ENCODE measurements around the gene TSSK2. TPM values are rescaled to one million over a fixed set of nuclear protein-coding genes. Genes with fewer than 3 reads are reported as not detected.

TSSK2 gene
- total and polyA plus RNA-seq, 2 experiments from 2014 or later = not detected

DNA sequence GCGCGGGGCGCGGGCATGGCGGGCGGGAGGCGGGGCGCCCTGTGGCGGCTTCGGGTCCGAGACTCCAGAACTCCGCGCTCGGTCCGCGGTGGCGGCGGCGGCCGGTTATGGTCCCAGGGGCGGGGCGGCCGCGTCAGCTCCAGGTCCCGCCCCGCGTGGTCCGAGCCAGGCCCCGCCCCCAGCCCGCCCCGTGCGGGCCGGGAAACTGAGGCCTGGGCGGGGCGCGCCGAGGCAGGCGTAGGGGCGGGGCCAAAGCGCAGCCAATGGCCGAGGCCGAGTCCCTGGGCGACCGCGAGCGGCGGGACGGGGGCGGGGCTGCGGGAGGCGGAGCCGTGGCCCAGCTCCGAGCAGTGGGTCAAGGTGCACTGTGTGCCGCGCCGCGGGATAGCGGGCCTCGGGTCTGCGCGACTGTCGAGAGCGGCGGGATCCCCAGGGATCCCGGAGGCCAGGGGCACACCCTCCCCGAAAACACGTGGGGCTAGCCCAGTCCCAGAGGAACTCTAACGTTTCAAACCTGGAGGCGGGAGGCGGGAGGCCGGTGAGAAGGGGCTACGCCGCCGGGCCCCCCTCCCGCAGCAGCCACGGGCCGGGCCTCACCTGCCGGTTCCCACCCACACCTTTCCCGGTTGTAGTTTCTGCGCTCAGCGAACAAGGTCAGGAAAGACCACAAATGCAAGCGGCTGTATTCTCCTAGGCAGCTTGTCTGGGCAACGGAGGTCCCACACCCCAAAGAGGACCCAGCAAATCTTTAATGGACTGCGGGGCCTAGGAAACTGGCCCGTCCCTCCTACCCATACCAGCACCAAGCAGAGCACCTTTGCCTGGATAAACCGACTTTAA lies 47.8 kb downstream of the TSSK2 start, which contains the start of gene SLC25A1:
Gene SLC25A1, minus strand, starts transcription at position 80 of the 840 bp plus-strand sequence. Its CDS starts 63 bp downstream, at position 17.
- no peaks in the 10 kb centered on the region for H3K36me3 ChIP-seq (ENCODE audit: insufficient read depth)
- H3K27ac ChIP-seq (ENCODE audit: low read depth) = peak within 1 kb of the TSS; percentile 74; the same call in 1 of the 2 replicates
- H3K79me2 ChIP-seq (replicated peaks; ENCODE audit: insufficient read depth) = peaks cover 12% of the 10 kb centered on the region; the same call in 1 of the 2 replicates
- Mint-ChIP-seq H3K27me3 (ENCODE audit: insufficient read depth, low read depth, poor library complexity) (peaks cover 25% of the 10 kb centered on the region), H3K4me1 (peaks cover 21% of the 10 kb centered on the region), H3K4me3 (peak within 1 kb of the TSS; percentile 83), H3K27ac (peak within 1 kb of the TSS; percentile 88), H3K9me3 (no peaks in the 10 kb centered on the region), H3K36me3 (ENCODE audit: low read depth) (peaks cover 5% of the 10 kb centered on the region; the same call in 1 of the 3 replicates)
- H3K4me3 ChIP-seq = peak within 1 kb of the TSS; percentile 62
- H2AFZ ChIP-seq = peak within 1 kb of the TSS; percentile 92
- ATAC-seq (peak; percentile 65), DNase-seq (ENCODE audit: low spot score) (peak; percentile 96)
- H3K27me3 ChIP-seq (ENCODE audit: insufficient read depth) = no peaks in the 10 kb centered on the region
- no peaks in the 10 kb centered on the region for H3K9me2 ChIP-seq (ENCODE audit: insufficient read depth)
- H3F3A ChIP-seq (replicated peaks; ENCODE audit: low read depth) = peaks cover 21% of the 10 kb centered on the region
- H4K20me1 ChIP-seq (replicated peaks; ENCODE audit: insufficient read depth) = peaks cover 3% of the 10 kb centered on the region; the same call in 1 of the 2 replicates
- TF ChIP-seq REST (IDR thresholded peaks at IDR 0.05; ENCODE audit: unreplicated experiment) (no peak), ZNF114 (CRISPR knock-in tag; IDR thresholded peaks at IDR 0.05) (no peak), EZH2 (IDR thresholded peaks at IDR 0.05; ENCODE audit: low read depth, unreplicated experiment) (no peak), JUNB (IDR thresholded peaks at IDR 0.05; ENCODE audit: unreplicated experiment) (no peak), ZNF331 (CRISPR knock-in tag; IDR thresholded peaks at IDR 0.05; ENCODE audit: low read depth) (no peak), STAT1 (IDR thresholded peaks at IDR 0.05; ENCODE audit: unreplicated experiment) (no peak), EZH2phosphoT487 (IDR thresholded peaks at IDR 0.05; ENCODE audit: unreplicated experiment) (no peak), CREB1 (CRISPR knock-in tag; IDR thresholded peaks at IDR 0.05; ENCODE audit: low read depth) (peak; percentile 52; the same call in 1 of the 2 replicates), POLR2AphosphoS5 (IDR thresholded peaks at IDR 0.05; ENCODE audit: low read depth) (peak; percentile 65)
- TF ChIP-seq, protein P1, sequence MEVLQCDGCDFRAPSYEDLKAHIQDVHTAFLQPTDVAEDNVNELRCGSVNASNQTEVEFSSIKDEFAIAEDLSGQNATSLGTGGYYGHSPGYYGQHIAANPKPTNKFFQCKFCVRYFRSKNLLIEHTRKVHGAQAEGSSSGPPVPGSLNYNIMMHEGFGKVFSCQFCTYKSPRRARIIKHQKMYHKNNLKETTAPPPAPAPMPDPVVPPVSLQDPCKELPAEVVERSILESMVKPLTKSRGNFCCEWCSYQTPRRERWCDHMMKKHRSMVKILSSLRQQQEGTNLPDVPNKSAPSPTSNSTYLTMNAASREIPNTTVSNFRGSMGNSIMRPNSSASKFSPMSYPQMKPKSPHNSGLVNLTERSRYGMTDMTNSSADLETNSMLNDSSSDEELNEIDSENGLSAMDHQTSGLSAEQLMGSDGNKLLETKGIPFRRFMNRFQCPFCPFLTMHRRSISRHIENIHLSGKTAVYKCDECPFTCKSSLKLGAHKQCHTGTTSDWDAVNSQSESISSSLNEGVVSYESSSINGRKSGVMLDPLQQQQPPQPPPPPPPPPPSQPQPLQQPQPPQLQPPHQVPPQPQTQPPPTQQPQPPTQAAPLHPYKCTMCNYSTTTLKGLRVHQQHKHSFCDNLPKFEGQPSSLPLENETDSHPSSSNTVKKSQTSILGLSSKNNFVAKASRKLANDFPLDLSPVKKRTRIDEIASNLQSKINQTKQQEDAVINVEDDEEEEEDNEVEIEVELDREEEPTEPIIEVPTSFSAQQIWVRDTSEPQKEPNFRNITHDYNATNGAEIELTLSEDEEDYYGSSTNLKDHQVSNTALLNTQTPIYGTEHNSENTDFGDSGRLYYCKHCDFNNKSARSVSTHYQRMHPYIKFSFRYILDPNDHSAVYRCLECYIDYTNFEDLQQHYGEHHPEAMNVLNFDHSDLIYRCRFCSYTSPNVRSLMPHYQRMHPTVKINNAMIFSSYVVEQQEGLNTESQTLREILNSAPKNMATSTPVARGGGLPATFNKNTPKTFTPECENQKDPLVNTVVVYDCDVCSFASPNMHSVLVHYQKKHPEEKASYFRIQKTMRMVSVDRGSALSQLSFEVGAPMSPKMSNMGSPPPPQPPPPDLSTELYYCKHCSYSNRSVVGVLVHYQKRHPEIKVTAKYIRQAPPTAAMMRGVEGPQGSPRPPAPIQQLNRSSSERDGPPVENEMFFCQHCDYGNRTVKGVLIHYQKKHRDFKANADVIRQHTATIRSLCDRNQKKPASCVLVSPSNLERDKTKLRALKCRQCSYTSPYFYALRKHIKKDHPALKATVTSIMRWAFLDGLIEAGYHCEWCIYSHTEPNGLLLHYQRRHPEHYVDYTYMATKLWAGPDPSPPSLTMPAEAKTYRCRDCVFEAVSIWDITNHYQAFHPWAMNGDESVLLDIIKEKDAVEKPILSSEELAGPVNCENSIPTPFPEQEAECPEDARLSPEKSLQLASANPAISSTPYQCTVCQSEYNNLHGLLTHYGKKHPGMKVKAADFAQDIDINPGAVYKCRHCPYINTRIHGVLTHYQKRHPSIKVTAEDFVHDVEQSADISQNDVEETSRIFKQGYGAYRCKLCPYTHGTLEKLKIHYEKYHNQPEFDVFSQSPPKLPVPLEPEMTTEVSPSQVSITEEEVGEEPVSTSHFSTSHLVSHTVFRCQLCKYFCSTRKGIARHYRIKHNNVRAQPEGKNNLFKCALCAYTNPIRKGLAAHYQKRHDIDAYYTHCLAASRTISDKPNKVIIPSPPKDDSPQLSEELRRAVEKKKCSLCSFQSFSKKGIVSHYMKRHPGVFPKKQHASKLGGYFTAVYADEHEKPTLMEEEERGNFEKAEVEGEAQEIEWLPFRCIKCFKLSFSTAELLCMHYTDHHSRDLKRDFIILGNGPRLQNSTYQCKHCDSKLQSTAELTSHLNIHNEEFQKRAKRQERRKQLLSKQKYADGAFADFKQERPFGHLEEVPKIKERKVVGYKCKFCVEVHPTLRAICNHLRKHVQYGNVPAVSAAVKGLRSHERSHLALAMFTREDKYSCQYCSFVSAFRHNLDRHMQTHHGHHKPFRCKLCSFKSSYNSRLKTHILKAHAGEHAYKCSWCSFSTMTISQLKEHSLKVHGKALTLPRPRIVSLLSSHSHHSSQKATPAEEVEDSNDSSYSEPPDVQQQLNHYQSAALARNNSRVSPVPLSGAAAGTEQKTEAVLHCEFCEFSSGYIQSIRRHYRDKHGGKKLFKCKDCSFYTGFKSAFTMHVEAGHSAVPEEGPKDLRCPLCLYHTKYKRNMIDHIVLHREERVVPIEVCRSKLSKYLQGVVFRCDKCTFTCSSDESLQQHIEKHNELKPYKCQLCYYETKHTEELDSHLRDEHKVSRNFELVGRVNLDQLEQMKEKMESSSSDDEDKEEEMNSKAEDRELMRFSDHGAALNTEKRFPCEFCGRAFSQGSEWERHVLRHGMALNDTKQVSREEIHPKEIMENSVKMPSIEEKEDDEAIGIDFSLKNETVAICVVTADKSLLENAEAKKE (CRISPR knock-in tag; IDR thresholded peaks at IDR 0.05) = no peak
- TF ChIP-seq, protein P2, sequence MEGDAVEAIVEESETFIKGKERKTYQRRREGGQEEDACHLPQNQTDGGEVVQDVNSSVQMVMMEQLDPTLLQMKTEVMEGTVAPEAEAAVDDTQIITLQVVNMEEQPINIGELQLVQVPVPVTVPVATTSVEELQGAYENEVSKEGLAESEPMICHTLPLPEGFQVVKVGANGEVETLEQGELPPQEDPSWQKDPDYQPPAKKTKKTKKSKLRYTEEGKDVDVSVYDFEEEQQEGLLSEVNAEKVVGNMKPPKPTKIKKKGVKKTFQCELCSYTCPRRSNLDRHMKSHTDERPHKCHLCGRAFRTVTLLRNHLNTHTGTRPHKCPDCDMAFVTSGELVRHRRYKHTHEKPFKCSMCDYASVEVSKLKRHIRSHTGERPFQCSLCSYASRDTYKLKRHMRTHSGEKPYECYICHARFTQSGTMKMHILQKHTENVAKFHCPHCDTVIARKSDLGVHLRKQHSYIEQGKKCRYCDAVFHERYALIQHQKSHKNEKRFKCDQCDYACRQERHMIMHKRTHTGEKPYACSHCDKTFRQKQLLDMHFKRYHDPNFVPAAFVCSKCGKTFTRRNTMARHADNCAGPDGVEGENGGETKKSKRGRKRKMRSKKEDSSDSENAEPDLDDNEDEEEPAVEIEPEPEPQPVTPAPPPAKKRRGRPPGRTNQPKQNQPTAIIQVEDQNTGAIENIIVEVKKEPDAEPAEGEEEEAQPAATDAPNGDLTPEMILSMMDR (conservative IDR thresholded peaks at IDR 0.05; ENCODE audit: low read depth in 2 of 2) = no peak
- TF ChIP-seq, protein P3, sequence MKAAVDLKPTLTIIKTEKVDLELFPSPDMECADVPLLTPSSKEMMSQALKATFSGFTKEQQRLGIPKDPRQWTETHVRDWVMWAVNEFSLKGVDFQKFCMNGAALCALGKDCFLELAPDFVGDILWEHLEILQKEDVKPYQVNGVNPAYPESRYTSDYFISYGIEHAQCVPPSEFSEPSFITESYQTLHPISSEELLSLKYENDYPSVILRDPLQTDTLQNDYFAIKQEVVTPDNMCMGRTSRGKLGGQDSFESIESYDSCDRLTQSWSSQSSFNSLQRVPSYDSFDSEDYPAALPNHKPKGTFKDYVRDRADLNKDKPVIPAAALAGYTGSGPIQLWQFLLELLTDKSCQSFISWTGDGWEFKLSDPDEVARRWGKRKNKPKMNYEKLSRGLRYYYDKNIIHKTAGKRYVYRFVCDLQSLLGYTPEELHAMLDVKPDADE (IDR thresholded peaks at IDR 0.05) = no peak
- peaks cover 30% of the 10 kb centered on the region for H3K4me1 ChIP-seq (ENCODE audit: insufficient read depth)
- H3K4me2 ChIP-seq = peak within 1 kb of the TSS; percentile 96

Data from GM23338 (cell line).